Measurements from ENCODE around the gene PSME4.

- TF ChIP-seq, protein P1, sequence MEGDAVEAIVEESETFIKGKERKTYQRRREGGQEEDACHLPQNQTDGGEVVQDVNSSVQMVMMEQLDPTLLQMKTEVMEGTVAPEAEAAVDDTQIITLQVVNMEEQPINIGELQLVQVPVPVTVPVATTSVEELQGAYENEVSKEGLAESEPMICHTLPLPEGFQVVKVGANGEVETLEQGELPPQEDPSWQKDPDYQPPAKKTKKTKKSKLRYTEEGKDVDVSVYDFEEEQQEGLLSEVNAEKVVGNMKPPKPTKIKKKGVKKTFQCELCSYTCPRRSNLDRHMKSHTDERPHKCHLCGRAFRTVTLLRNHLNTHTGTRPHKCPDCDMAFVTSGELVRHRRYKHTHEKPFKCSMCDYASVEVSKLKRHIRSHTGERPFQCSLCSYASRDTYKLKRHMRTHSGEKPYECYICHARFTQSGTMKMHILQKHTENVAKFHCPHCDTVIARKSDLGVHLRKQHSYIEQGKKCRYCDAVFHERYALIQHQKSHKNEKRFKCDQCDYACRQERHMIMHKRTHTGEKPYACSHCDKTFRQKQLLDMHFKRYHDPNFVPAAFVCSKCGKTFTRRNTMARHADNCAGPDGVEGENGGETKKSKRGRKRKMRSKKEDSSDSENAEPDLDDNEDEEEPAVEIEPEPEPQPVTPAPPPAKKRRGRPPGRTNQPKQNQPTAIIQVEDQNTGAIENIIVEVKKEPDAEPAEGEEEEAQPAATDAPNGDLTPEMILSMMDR (IDR thresholded peaks at IDR 0.05; ENCODE audit: low read length), result no peak
- no peak for TF ChIP-seq EZH2phosphoT487 (IDR thresholded peaks at IDR 0.05; ENCODE audit: low read length)
Measured at GRCh38 chr2:53818854-53819435, 151.8 kb downstream of the PSME4 start.
